Endothelial cell of hepatic sinusoid (primary cell): ENCODE results near the gene CHN1.

ENCODE experiments used
- in situ Hi-C: cut with HindIII; loops from 2 replicates; pipeline ENCODE4 v1.10.0; 2017; ENCODE audit warnings: low sequenced_read_pairs

The CHN1 gene

DNA sequence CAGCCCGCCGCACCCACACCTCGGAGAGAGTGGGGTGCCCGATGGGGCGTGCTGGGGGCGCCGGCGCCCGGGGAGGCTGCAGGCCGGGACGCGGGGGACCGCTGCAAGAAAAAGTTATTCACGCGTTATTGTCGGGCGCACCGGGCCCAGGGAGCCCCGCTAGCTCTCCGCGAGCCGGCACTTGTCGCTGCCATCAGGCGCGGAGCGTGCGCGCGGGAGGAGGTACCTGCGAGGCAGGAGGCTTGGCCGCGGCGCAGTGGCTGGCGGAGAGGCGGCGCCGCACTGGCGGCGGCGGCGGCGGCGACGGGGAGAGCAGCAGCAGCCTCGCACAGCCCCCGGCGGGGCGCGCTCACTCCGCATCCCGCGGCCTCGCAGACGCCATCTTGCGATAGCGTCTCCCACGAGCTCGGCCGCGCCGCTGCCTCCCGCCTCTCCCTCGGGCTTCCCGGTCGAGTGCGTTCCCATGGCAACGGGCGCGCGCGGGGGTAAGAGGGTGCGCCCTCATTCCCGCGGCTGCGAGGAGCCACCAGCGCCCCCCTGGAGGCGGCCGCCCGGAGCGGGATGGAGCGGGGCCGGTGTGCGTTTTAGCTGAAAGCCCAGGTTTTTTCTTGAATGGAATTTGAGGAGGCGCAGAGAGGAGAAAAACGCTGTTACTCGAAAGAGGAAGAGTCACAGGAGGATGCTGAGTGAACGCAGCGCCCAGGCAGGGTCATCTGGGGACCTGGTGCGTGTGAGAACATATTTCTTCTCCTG is at the start of gene CHN1:
CHN1 (minus strand) TSS at position 402 of the 753 bp plus-strand sequence. CDS start 469 bp downstream, outside the sequence.
- in situ Hi-C loops: no loop called here

DNA sequence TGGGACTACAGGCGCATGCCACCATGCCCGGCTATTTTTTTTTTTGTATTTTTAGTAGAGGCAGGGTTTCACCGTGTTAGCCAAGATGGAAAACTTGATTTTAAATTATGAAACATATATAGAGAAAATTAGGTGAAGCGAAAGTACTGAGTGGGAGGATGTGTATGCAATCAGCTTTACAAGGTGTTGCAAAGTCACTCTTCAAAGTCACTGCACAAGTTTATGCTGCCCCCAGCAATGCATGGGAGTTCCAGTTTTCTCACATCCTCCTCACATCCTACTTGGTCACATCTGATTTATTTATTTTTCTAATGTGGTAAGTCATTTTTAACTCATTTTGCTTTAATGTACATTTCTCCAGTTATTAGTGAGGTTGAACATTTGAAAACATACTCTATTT is 49.2 kb upstream of the CHN1 start:
- in situ Hi-C loops: no loop called here

DNA sequence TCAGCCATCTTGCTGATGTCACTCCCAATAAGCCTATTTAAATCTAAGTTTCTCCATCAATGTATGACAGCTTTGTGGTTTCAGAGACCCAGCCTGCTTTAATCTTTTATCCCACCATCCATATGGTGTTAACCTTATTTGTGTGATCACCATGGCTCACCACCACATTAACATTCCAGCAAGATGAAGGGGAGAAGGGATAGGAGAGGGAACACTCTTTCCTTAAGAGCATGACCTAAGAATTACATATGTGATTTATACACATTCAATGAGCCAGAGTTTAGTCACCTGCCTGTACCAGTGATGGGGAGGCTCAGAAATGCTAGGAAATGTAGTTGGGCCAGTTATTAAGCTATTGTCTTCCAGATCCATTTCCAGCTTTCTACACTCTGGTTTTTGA is 44.5 kb upstream of the CHN1 start:
- in situ Hi-C loops: no loop called here

DNA sequence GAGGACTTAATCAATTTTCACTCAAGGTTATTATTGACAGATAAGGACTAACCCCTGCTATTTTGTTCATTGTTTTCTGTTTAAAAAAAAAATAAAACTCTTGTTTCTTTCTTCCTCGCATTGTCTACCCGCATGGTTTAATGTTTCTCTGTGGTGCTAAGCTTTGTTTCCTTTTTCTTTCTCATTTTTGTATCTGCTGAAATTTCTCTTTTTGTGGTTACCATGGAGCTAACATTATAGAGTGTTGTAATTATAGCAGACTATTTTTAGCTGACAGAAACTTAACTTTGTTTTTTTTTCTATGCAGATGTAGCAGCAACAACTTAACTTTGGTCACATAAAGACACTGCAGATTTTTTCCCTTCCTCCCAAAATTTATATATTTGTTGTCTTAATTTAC is 43.1 kb upstream of the CHN1 start:
- in situ Hi-C loops: no loop called here

GRCh38 chr2:175039490-175039889 is 34.3 kb upstream of the CHN1 start:
- in situ Hi-C loops: no loop called here

GRCh38 chr2:175039031-175039430 is 33.9 kb upstream of the CHN1 start:
- in situ Hi-C loops: no loop called here

- in situ Hi-C loops: no loop called here
These were observed 32.8 kb upstream of the CHN1 start for GRCh38 chr2:175037941-175038340.

GRCh38 chr2:175036582-175037018 is 31.4 kb upstream of the CHN1 start:
- in situ Hi-C loops: no loop called here

- in situ Hi-C loops: no loop called here
These were observed 30.6 kb upstream of the CHN1 start for GRCh38 chr2:175035806-175036205.

DNA sequence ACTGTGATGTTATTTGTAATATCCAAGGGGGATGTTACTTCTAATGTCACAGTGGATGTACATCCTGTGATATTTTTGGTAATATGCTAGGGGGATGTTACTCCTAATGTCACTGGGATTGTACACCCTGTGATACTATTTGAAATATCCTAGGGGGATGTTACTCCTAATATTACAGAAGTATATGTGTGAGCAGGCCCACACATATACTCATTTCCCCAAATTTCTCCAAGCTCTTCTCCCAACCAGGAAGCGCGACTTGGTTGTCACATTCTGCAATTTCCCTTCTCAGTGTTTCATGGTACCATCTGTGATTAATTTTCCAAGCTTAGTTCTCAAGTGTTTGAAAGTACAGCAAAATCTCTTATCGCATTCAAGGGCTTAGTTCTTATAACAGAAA is 29.5 kb upstream of the CHN1 start:
- in situ Hi-C loops: no loop called here

DNA sequence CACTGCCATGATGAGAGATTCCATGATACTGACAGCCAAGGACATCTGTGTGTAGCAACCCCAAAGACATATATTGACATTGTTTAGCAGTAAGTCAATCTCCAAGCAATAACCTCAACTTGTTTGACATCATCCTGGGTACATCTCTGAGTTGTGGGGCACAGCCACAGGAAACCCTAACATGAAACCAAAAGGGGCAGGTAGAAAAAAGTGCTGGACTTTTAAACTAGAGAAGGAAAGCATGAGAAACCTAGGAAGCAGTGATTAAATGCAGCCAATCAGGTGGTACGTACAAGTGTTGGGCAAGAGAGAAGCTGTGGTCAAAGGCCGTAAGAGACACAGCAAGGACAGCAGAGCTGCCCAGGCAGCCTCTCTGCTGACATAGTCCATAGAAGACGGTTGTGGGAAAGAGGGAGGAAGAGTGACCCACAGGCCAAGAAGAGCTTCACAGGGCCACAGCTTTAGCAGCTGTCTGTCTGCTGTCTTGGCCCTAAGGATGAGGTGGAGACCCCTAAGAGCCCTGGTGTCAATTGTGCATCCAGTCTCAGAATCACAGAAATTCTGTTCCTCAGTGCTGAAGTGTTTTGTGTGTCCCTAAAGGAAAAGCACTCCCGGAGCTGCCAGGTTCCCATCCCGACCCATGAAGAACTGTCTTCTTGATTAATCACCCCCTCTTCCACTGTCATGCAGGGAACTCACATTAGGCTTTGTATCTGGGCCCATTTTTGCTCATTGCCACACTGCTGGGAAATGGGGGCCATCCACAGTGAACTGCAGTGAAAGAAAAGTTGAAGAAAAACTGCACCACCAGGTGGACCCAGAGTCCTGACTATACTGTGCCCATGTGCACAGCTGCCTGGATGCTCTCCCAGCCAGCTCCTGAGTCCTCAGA is 25.4 kb upstream of the CHN1 start:
- in situ Hi-C loops: no loop called here

DNA sequence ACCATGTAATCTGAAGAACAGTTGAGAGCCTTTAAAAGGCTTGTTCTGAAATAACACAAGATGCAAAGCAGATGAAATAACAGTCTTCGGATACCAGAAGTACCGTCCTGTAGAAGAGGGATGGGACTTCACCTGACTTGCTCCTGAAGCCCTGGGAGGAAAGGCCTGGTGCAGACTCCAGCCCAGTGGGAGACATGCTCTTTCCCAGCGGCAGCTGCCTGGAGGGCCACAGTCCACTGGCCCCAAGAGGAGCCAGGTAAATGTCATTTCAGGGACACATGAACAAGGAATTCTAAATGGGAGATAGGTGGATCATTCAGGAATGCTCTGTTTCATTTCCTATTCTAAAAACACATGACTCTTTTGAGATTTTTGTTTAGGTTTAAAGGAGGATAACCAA is 22.6 kb upstream of the CHN1 start:
- in situ Hi-C loops: no loop called here

- in situ Hi-C loops: no loop called here
These were observed 21.2 kb upstream of the CHN1 start for GRCh38 chr2:175026385-175026784.

DNA sequence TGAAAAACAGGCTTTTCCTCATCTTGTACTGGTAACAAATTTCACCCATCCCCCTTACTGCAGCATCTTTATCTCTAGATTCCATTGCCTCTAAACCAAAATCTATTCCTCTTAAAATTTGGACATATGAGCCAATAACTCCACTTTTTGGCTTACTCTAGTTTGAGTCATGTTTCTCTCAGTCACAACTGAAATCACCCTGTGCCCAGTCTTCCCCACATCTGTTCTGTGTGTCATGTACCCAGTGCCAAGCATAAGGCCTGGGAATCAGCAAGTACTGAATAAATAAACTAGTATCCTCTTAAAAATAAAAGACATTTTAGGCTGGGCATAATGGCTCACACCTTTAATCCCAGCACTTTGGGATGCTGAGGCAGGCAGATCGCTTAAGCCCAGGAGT is 20.8 kb upstream of the CHN1 start:
- in situ Hi-C loops: no loop called here

DNA sequence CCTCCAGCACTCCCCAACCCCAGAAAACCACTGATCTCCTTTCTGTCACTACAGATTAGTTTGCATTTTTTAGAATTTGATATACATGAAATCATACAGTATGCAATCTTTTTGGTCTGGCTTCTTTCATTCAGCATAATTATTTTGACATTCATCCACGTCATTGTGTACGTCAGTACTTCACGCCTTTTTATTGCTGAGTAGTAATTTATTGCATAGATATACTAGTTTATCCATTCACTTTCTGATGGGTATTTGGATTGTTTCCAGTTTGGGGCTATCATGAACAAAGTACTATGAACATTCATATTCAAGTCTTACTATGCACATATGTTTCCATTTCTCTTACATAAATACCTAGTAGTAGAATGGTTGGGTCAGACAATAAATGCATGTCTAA is 20.1 kb upstream of the CHN1 start:
- in situ Hi-C loops: no loop called here

GRCh38 chr2:175022923-175023322 is 17.7 kb upstream of the CHN1 start:
- in situ Hi-C loops: no loop called here

DNA sequence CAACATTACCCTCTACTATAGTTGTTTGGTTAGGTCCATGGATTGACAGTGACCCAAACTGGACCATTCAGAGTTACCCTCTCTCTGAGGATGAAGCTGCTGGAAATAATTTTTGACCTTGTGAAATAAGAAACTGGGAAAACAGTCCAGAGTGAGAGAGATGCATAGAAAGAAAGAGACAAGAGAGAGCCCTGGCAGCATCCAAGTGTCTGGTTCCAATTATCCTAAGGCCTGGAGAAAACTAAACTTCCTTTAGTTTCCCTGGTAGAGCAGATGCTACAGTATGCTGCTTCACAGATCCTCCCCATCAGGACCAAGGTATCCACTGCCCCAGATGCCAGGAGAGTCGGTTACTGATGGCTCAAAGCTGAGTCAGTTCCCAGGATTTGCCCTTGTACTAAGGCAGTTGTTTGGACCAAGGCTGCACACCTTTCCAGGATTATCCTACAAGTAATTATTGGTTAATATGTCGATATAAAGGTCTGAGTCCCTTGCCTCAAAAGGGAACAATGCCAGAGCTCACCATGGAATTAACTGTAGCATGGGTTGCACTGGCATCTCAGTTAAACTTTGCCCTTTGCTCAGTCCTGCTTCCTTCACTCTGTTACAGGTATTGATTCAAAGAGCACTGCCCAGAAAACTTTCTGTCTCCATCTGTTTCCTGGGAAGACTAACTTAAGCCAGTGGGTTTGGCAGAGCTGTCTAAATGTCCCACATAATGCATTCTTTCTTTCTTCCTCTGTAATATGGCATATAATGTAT is 14.6 kb upstream of the CHN1 start:
- in situ Hi-C loops: no loop called here

- in situ Hi-C loops: no loop called here
These were observed 12.6 kb upstream of the CHN1 start for GRCh38 chr2:175017618-175018414.

- in situ Hi-C loops: no loop called here
These were observed 10.2 kb upstream of the CHN1 start for GRCh38 chr2:175015340-175015739.

DNA sequence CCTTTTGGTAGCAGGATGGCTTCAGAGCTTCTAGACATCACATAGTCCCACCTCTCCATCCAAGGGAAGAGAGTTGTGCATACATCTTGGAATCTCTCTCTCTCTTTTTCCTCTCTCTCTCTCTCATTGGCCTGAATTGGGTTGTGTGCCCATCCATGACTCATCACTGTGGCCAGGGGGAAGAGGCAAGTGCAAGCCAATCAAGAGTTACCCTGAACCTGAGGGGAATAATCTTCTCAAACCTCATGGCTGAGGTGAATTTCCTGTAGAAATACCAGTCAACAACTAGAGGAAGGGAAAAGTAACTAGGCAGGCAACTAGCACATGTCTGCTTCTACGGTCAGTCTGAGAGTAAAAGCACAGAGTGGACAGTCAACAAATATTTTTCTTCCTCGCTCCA is 7.3 kb upstream of the CHN1 start:
- in situ Hi-C loops: no loop called here

- in situ Hi-C loops: no loop called here
These were observed 6.3 kb upstream of the CHN1 start for GRCh38 chr2:175011505-175011904.
